HG02970 (cell line): ENCODE results near the gene FJX1.
"Not testable (repeated sequence)": the region's sequence is repeated elsewhere in the genome, so short reads cannot be mapped to it uniquely, and the experiment has no call there.

Experiments
- ATAC-seq: cut with Tn5 transposase; IDR thresholded peaks from one replicate; pipeline ENCODE4 v1.9.1; 2021; ENCODE audit warnings: mild to moderate bottlenecking, moderate library complexity, moderate number of reproducible peaks; ENCODE audit not compliant: unreplicated experiment, low FRiP score

FJX1 gene

GRCh38 chr11:35629511-35629910 lies 11.3 kb downstream of the FJX1 start:
- no peak for ATAC-seq

GRCh38 chr11:35629914-35630313 lies 11.7 kb downstream of the FJX1 start:
- no peak for ATAC-seq

- no peak for ATAC-seq
Measured at GRCh38 chr11:35631891-35632290, 13.6 kb downstream of the FJX1 start.

GRCh38 chr11:35632301-35632700 lies 14.0 kb downstream of the FJX1 start:
- no peak for ATAC-seq

- no peak for ATAC-seq
Measured at GRCh38 chr11:35633827-35634423, 15.7 kb downstream of the FJX1 start.

- no peak for ATAC-seq
Measured at GRCh38 chr11:35635933-35636332, 17.7 kb downstream of the FJX1 start.

- no peak for ATAC-seq
Measured at GRCh38 chr11:35639591-35640179, 21.4 kb downstream of the FJX1 start.

- no peak for ATAC-seq
Measured at GRCh38 chr11:35641171-35641897, 23.1 kb downstream of the FJX1 start.

- ATAC-seq, result no peak
Measured at GRCh38 chr11:35641964-35642363, 23.7 kb downstream of the FJX1 start.

- ATAC-seq, result no peak
Measured at GRCh38 chr11:35647421-35648093, 29.3 kb downstream of the FJX1 start.

- ATAC-seq, result no peak
Measured at GRCh38 chr11:35650006-35650405, 31.7 kb downstream of the FJX1 start.

- no peak for ATAC-seq
Measured at GRCh38 chr11:35650467-35650866, 32.2 kb downstream of the FJX1 start.

- ATAC-seq, result no peak
Measured at GRCh38 chr11:35651263-35651662, 33.0 kb downstream of the FJX1 start.

- not testable (repeated sequence) for ATAC-seq
Measured at GRCh38 chr11:35652786-35653185, 34.5 kb downstream of the FJX1 start.

GRCh38 chr11:35654711-35655110 lies 36.5 kb downstream of the FJX1 start:
- ATAC-seq, result no peak

GRCh38 chr11:35655254-35655653 lies 37.0 kb downstream of the FJX1 start:
- no peak for ATAC-seq

GRCh38 chr11:35655856-35656255 lies 37.6 kb downstream of the FJX1 start:
- no peak for ATAC-seq

- no peak for ATAC-seq
Measured at GRCh38 chr11:35658020-35658948, 40.0 kb downstream of the FJX1 start.

GRCh38 chr11:35661534-35661933 lies 43.3 kb downstream of the FJX1 start:
- no peak for ATAC-seq

- ATAC-seq, result peak; percentile 41
Measured at GRCh38 chr11:35662061-35662648, 43.9 kb downstream of the FJX1 start.
